HCT116 (cell line): ENCODE data around the gene GRPR. TPM values are rescaled to one million over a fixed set of nuclear protein-coding genes. Genes with fewer than 3 reads are reported as not detected.

Source experiments
- ATAC-seq: fragments of 200-7000 bp; cut with Tn5 transposase; 2 replicates; pipeline ENCODE4 v1.9.1; 2020; ENCODE audit warnings: mild to moderate bottlenecking, moderate library complexity
- BruUV-seq: library from RNA; stranded (reverse); fragments of 400-500 nt; replicated peaks from 2 replicates; lab custom pipeline; 2021; lab: Mats Ljungman, UMichigan
- CTCF ChIA-PET: fragments of 300-600 bp; sonication (Branson Sonifier 250); formaldehyde crosslinking; loops from one replicate; lab custom pipeline; 2021; ENCODE audit warnings: antibody characterized with exemption; lab: Charles Lee
- POLR2A ChIA-PET: fragments of 300-600, 350-600 bp; sonication (Branson Sonifier 250); formaldehyde crosslinking; loops from one replicate; lab custom pipeline; 2021; ENCODE audit warnings: antibody characterized with exemption; lab: Charles Lee
- RAD21 ChIA-PET, 2 experiments: fragments of 300-600 bp; sonication (Branson Sonifier 250); formaldehyde crosslinking; loops; one replicate each; lab custom pipeline; 2023; ENCODE audit warnings: low total read pairs in 2 of 2; ENCODE audit not compliant: uncharacterized antibody in 2 of 2, unreplicated experiment in 2 of 2, low non-redundant PET in 1 of 2; lab: Charles Lee
- DNase-seq: peaks from one replicate; pipeline ENCODE4 v3.0.0-alpha.2; 2010; ENCODE audit warnings: low read depth, low spot score
- H2AFZ ChIP-seq: fragments of 200-600 bp; shearing (Covaris generic), sonication (generic); 2 replicates; pipeline ENCODE4 v1.6.1; 2017; ENCODE audit warnings: low read depth, mixed run types, mixed read lengths, antibody characterized with exemption, low read length; ENCODE audit not compliant: poor library complexity, severe bottlenecking
- H3K27ac ChIP-seq: 2 replicates; pipeline ENCODE4 v1.5.1; 2012; ENCODE audit warnings: low read depth, low read length
- H3K27me3 ChIP-seq: fragments of 200-600 bp; sonication (generic); 2 replicates; pipeline ENCODE4 v1.6.1; 2016; ENCODE audit warnings: mixed run types, low read length, mixed read lengths; ENCODE audit not compliant: insufficient read depth
- H3K36me3 ChIP-seq, 2 experiments: fragments of 200-500 bp in 1 of 2; fragments of 200-600 bp in 1 of 2; sonication (Bioruptor generic) in 1 of 2; sonication (generic) in 1 of 2; 2 replicates each; pipeline versions ENCODE4 v1.5.1 to v1.6.1; 2014 to 2016; ENCODE audit warnings: low read length in 2 of 2, inconsistent platforms in 1 of 2, mixed read lengths in 1 of 2, mixed run types in 1 of 2; ENCODE audit not compliant: insufficient read depth in 2 of 2, control insufficient read depth in 1 of 2
- H3K4me1 ChIP-seq, 2 experiments: fragments of 200-600 bp in 1 of 2; sonication (generic) in 1 of 2; 2 replicates each; pipeline versions ENCODE4 v1.5.1 to v1.6.1; 2012 to 2017; ENCODE audit warnings: low read length in 2 of 2, inconsistent platforms in 1 of 2, mild to moderate bottlenecking in 1 of 2, mixed read lengths in 1 of 2, mixed run types in 1 of 2, moderate library complexity in 1 of 2; ENCODE audit not compliant: insufficient read depth in 2 of 2, control insufficient read depth in 1 of 2
- H3K4me2 ChIP-seq: fragments of 200-600 bp; sonication (generic); 2 replicates; pipeline ENCODE4 v1.6.1; 2017; ENCODE audit warnings: mixed run types, low read length, mixed read lengths
- H3K4me3 ChIP-seq, 2 experiments: fragments of 200-600 bp in 1 of 2; sonication (generic) in 1 of 2; replicated peaks in 1 of 2; 2 replicates each; pipeline ENCODE4 v1.5.1; 2011 to 2016; ENCODE audit warnings: low read length in 2 of 2, control low read depth in 1 of 2, low read depth in 1 of 2, mild to moderate bottlenecking in 1 of 2, mixed read lengths in 1 of 2, mixed run types in 1 of 2
- H3K79me2 ChIP-seq: fragments of 200-600 bp; sonication (generic); 2 replicates; pipeline ENCODE4 v1.6.1; 2017; ENCODE audit warnings: mild to moderate bottlenecking, mixed run types, low read length, moderate library complexity, mixed read lengths; ENCODE audit not compliant: insufficient read depth
- H3K9ac ChIP-seq: fragments of 200-600 bp; sonication (generic); 2 replicates; pipeline ENCODE4 v1.6.1; 2016; ENCODE audit warnings: low read length, mixed read lengths
- H3K9me2 ChIP-seq: fragments of 200-600 bp; sonication (generic), shearing (Covaris generic); 2 replicates; pipeline ENCODE4 v1.6.1; 2017; ENCODE audit warnings: mixed run types, mild to moderate bottlenecking, moderate library complexity; ENCODE audit not compliant: insufficient read depth
- H3K9me3 ChIP-seq, 2 experiments: fragments of 200-500 bp in 1 of 2; fragments of 200-600 bp in 1 of 2; sonication (Bioruptor generic) in 1 of 2; sonication (generic) in 1 of 2; 2 replicates each; pipeline ENCODE4 v1.6.1; 2014 to 2017; ENCODE audit warnings: low read length in 2 of 2, mixed read lengths in 2 of 2, inconsistent platforms in 1 of 2, low read depth in 1 of 2, mild to moderate bottlenecking in 1 of 2, mixed run types in 1 of 2, moderate library complexity in 1 of 2; ENCODE audit not compliant: control insufficient read depth in 1 of 2, insufficient read depth in 1 of 2
- H4K20me1 ChIP-seq: fragments of 200-600 bp; sonication (generic), shearing (Covaris generic); 2 replicates; pipeline ENCODE4 v1.6.1; 2017; ENCODE audit warnings: mixed run types, mild to moderate bottlenecking, moderate library complexity; ENCODE audit not compliant: insufficient read depth
- CBX3 ChIP-seq: IDR thresholded peaks from 2 replicates; pipeline ENCODE4 v1.6.1; 2012; ENCODE audit warnings: low read depth
- EZH2 ChIP-seq: fragments of 200-600 bp; sonication (generic); IDR thresholded peaks from 2 replicates; pipeline ENCODE4 v1.6.1; 2017; ENCODE audit warnings: antibody characterized with exemption, mixed run types
- EZH2phosphoT487 ChIP-seq: fragments of 200-600 bp; IDR thresholded peaks from 2 replicates; pipeline ENCODE4 v1.6.1; 2018; ENCODE audit warnings: antibody characterized with exemption, borderline replicate concordance
- FOSL1 ChIP-seq: IDR thresholded peaks from 2 replicates; pipeline ENCODE4 v1.6.1; 2012; ENCODE audit warnings: low read depth
- ZFX ChIP-seq: fragments of 450-650 bp; IDR thresholded peaks from 2 replicates; pipeline ENCODE4 v1.6.1; 2017
- intact Hi-C: fragments of 100-400 bp; cut with micrococcal nuclease; formaldehyde crosslinking; loops from 2 replicates; pipeline ENCODE4 v1.10.0; 2022
- total RNA-seq: library from RNA; stranded (reverse); gene quantifications from one replicate; pipeline ENCODE4 v1.2.1, GENCODE V29; 2021; ENCODE audit not compliant: unreplicated experiment
- TF ChIP-seq, protein P1 (sequence below): IDR thresholded peaks from 2 replicates; pipeline ENCODE4 v1.6.1; 2012
- TF ChIP-seq, protein P2 (sequence below): IDR thresholded peaks from 2 replicates; pipeline ENCODE4 v1.6.1; 2012; ENCODE audit warnings: low read depth
- TF ChIP-seq, protein P3 (sequence below): IDR thresholded peaks from 2 replicates; pipeline ENCODE4 v1.6.1; 2011; ENCODE audit warnings: mild to moderate bottlenecking, low read length, moderate library complexity; ENCODE audit not compliant: insufficient replicate concordance; ENCODE audit errors: extremely low read depth
- TF ChIP-seq, protein P4 (sequence below): IDR thresholded peaks from 2 replicates; pipeline ENCODE4 v1.6.1; 2012

Gene GRPR
- total RNA-seq, 1 experiment from 2014 or later: 0.15 TPM

DNA sequence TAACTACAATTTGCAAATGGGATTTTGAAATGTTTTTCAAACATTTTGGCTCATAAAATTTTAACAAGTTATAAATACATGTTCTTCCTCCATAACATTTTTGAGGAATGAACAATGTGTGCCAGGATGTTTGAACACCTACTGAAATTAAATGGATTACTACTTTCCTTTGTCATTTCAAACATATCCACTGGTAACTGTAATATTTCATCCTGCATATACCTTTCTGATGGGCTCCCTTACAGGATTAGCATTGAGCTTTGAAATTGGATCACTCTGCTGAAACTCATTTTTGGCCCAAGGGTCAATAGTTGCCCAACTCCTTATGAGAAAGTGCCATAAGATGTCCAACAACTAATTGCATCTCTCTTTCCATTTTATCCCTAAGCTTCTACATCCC, 17.6 kb downstream of the GRPR start:
- intact Hi-C loops: no loop called here
- no peaks in the 10 kb centered on the region for H3K36me3 ChIP-seq
- CTCF ChIA-PET: no interaction called here
- H3K4me3 ChIP-seq: no peak overlapping the region
- RAD21 ChIA-PET: no interaction called here
- DNase-seq (no peak), ATAC-seq (no peak)
- no TSS peak for BruUV-seq
- peaks cover 0 to 4% of the 10 kb centered on the region in 2 experiments; a peak in 1 of 4 replicates for H3K4me1 ChIP-seq
- H3K27ac ChIP-seq: no peak overlapping the region
- POLR2A ChIA-PET: no interaction called here
- no peaks in the 10 kb centered on the region for H3K9me2 ChIP-seq
- no peak overlapping the region for H2AFZ ChIP-seq
- H3K9me3 ChIP-seq: no peaks in the 10 kb centered on the region
- no peak for TF ChIP-seq ZFX
- TF ChIP-seq, protein P1, sequence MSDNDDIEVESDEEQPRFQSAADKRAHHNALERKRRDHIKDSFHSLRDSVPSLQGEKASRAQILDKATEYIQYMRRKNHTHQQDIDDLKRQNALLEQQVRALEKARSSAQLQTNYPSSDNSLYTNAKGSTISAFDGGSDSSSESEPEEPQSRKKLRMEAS: no peak
- no peak for TF ChIP-seq EZH2phosphoT487
- TF ChIP-seq, protein P2, sequence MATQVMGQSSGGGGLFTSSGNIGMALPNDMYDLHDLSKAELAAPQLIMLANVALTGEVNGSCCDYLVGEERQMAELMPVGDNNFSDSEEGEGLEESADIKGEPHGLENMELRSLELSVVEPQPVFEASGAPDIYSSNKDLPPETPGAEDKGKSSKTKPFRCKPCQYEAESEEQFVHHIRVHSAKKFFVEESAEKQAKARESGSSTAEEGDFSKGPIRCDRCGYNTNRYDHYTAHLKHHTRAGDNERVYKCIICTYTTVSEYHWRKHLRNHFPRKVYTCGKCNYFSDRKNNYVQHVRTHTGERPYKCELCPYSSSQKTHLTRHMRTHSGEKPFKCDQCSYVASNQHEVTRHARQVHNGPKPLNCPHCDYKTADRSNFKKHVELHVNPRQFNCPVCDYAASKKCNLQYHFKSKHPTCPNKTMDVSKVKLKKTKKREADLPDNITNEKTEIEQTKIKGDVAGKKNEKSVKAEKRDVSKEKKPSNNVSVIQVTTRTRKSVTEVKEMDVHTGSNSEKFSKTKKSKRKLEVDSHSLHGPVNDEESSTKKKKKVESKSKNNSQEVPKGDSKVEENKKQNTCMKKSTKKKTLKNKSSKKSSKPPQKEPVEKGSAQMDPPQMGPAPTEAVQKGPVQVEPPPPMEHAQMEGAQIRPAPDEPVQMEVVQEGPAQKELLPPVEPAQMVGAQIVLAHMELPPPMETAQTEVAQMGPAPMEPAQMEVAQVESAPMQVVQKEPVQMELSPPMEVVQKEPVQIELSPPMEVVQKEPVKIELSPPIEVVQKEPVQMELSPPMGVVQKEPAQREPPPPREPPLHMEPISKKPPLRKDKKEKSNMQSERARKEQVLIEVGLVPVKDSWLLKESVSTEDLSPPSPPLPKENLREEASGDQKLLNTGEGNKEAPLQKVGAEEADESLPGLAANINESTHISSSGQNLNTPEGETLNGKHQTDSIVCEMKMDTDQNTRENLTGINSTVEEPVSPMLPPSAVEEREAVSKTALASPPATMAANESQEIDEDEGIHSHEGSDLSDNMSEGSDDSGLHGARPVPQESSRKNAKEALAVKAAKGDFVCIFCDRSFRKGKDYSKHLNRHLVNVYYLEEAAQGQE: no peak
- no peak for TF ChIP-seq EZH2
- no peak for TF ChIP-seq CBX3
- no peak for TF ChIP-seq FOSL1
- TF ChIP-seq, protein P3, sequence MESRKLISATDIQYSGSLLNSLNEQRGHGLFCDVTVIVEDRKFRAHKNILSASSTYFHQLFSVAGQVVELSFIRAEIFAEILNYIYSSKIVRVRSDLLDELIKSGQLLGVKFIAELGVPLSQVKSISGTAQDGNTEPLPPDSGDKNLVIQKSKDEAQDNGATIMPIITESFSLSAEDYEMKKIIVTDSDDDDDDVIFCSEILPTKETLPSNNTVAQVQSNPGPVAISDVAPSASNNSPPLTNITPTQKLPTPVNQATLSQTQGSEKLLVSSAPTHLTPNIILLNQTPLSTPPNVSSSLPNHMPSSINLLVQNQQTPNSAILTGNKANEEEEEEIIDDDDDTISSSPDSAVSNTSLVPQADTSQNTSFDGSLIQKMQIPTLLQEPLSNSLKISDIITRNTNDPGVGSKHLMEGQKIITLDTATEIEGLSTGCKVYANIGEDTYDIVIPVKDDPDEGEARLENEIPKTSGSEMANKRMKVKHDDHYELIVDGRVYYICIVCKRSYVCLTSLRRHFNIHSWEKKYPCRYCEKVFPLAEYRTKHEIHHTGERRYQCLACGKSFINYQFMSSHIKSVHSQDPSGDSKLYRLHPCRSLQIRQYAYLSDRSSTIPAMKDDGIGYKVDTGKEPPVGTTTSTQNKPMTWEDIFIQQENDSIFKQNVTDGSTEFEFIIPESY: no peak
- TF ChIP-seq, protein P4, sequence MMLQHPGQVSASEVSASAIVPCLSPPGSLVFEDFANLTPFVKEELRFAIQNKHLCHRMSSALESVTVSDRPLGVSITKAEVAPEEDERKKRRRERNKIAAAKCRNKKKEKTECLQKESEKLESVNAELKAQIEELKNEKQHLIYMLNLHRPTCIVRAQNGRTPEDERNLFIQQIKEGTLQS: no peak
- no peaks in the 10 kb centered on the region for H3K79me2 ChIP-seq
- H3K9ac ChIP-seq: no peak overlapping the region
- H3K4me2 ChIP-seq: no peak overlapping the region
- H3K27me3 ChIP-seq: no peaks in the 10 kb centered on the region
- no peaks in the 10 kb centered on the region for H4K20me1 ChIP-seq
